ENCODE measurements around the gene CYP26B1. TPM values are rescaled to one million over a fixed set of nuclear protein-coding genes. Genes with fewer than 3 reads are reported as not detected.
A peak's percentile ranks its signal among the peaks of the same experiment; 100 is the strongest.

Gene CYP26B1
- total RNA-seq, 2 donors from 2014 or later: 0.91 to 68.2 TPM

GRCh38 chr2:72117718-72118117 is 29.9 kb downstream of the CYP26B1 start:
- Histone ChIP-seq H3K27me3 (replicated peaks; ENCODE audit: insufficient read depth) (peaks cover 2% of the 10 kb centered on the region), H3K4me3 (no peak overlapping the region), H3K36me3 (no peaks in the 10 kb centered on the region), H3K4me1 (replicated peaks) (no peaks in the 10 kb centered on the region), H3K27ac (no peak overlapping the region), H3K9me3 (no peaks in the 10 kb centered on the region)
- 92% methylated on average over 10 of the region's 10 CpGs for WGBS
- TF ChIP-seq POLR2A (IDR thresholded peaks at IDR 0.05) (no peak), POLR2AphosphoS5 (IDR thresholded peaks at IDR 0.05) (no peak), CTCF (IDR thresholded peaks at IDR 0.05) (no peak)
- intact Hi-C loops (cut with DNase I): no loop called here
- DNase-seq (ENCODE audit: low spot score): no peak

GRCh38 chr2:72117029-72117428 is 30.6 kb downstream of the CYP26B1 start:
- Histone ChIP-seq H3K9me3 (no peaks in the 10 kb centered on the region), H3K36me3 (no peaks in the 10 kb centered on the region), H3K27ac (no peak overlapping the region), H3K27me3 (replicated peaks; ENCODE audit: insufficient read depth) (peaks cover 2% of the 10 kb centered on the region), H3K4me3 (no peak overlapping the region), H3K4me1 (replicated peaks) (no peaks in the 10 kb centered on the region)
- TF ChIP-seq CTCF (IDR thresholded peaks at IDR 0.05) (no peak), POLR2AphosphoS5 (IDR thresholded peaks at IDR 0.05) (no peak), POLR2A (IDR thresholded peaks at IDR 0.05) (no peak)
- WGBS: 87% methylated on average over 6 of the region's 6 CpGs
- DNase-seq (ENCODE audit: low spot score): no peak
- intact Hi-C loops (cut with DNase I): no loop called here

DNA sequence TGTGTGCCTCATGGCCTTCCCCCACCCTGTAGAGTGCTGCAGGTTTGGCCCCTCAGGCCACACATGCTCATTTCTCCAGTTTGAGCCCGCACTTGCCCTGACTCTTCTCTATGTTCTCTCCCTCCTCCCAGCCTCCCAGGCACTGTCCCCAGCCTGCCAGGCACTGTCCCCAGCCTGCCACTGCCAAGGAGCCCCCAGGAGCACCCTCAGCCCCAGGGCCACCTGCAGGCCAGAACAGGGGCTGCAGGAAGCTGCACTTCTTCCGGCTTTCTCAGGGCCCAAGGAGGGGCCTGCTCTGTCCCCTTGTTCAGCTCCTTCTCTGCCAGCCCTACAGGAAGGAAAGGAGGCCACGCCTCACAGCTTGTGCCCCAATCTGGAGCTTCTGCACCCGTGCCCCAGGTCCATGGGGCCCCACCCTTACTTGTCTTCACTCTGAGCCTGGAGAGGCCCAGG is 31.6 kb downstream of the CYP26B1 start:
- Histone ChIP-seq H3K36me3 (no peaks in the 10 kb centered on the region), H3K4me3 (no peak overlapping the region), H3K4me1 (replicated peaks) (no peaks in the 10 kb centered on the region), H3K27ac (no peak overlapping the region), H3K27me3 (replicated peaks; ENCODE audit: insufficient read depth) (peaks cover 2% of the 10 kb centered on the region), H3K9me3 (no peaks in the 10 kb centered on the region)
- WGBS: 53% methylated on average over 4 of the region's 4 CpGs
- intact Hi-C loops (cut with DNase I): no loop called here
- TF ChIP-seq POLR2AphosphoS5 (IDR thresholded peaks at IDR 0.05): no peak
- no peak for TF ChIP-seq POLR2A (IDR thresholded peaks at IDR 0.05)
- TF ChIP-seq CTCF (IDR thresholded peaks at IDR 0.05): peak in 1 of 4 experiments; percentile 26
- no peak for DNase-seq (ENCODE audit: low spot score)

GRCh38 chr2:72115110-72116080 is 32.3 kb downstream of the CYP26B1 start:
- Histone ChIP-seq H3K4me3 (no peak overlapping the region), H3K27ac (no peak overlapping the region), H3K27me3 (replicated peaks; ENCODE audit: insufficient read depth) (no peaks in the 10 kb centered on the region), H3K36me3 (no peaks in the 10 kb centered on the region), H3K4me1 (replicated peaks) (no peaks in the 10 kb centered on the region), H3K9me3 (no peaks in the 10 kb centered on the region)
- intact Hi-C loops (cut with DNase I): no loop called here
- TF ChIP-seq POLR2AphosphoS5 (IDR thresholded peaks at IDR 0.05) (peak; percentile 27), POLR2A (IDR thresholded peaks at IDR 0.05) (no peak), CTCF (IDR thresholded peaks at IDR 0.05) (no peak)
- WGBS: 38% methylated on average over 18 of the region's 18 CpGs
- peak; percentile 87 for DNase-seq (ENCODE audit: low spot score)

- intact Hi-C loops (cut with DNase I): no loop called here
- no peak for DNase-seq (ENCODE audit: low spot score)
Measured at GRCh38 chr2:72114693-72115051, 33.0 kb downstream of the CYP26B1 start.

More at GRCh38 chr2:72114693-72115051, 33.0 kb downstream of the CYP26B1 start:
- Histone ChIP-seq H3K36me3 (no peaks in the 10 kb centered on the region), H3K9me3 (no peaks in the 10 kb centered on the region), H3K27me3 (replicated peaks; ENCODE audit: insufficient read depth) (no peaks in the 10 kb centered on the region), H3K4me3 (no peak overlapping the region), H3K27ac (no peak overlapping the region), H3K4me1 (replicated peaks) (no peaks in the 10 kb centered on the region)
- WGBS: 87% methylated on average over 11 of the region's 11 CpGs
- no peak for TF ChIP-seq CTCF (IDR thresholded peaks at IDR 0.05)
- TF ChIP-seq POLR2A (IDR thresholded peaks at IDR 0.05): no peak
- TF ChIP-seq POLR2AphosphoS5 (IDR thresholded peaks at IDR 0.05): no peak

Data from prostate gland (tissue), 2 donors.